Dendritic cell treated with granulocyte-macrophage colony-stimulating factor and Interleukin-4, amounts not matched to agents 40 ng/mL and 50 ng/mL, for 4 days (primary cell): ENCODE results near the gene TSC2.
"Not testable (repeated sequence)": the region's sequence is repeated elsewhere in the genome, so short reads cannot be mapped to it uniquely, and the experiment has no call there.

Experiments used
- H3K27ac Mint-ChIP-seq: one replicate; pipeline ENCODE4 v1.8.0; 2022; ENCODE audit warnings: mild to moderate bottlenecking, mixed read lengths
- H3K27me3 Mint-ChIP-seq: one replicate; pipeline ENCODE4 v1.8.0; 2022; ENCODE audit warnings: mild to moderate bottlenecking, mixed read lengths
- H3K36me3 Mint-ChIP-seq: one replicate; pipeline ENCODE4 v1.8.0; 2022; ENCODE audit warnings: low read depth, mixed read lengths
- H3K4me1 Mint-ChIP-seq: one replicate; pipeline ENCODE4 v1.8.0; 2022; ENCODE audit warnings: low read depth, mixed read lengths
- H3K4me3 Mint-ChIP-seq: one replicate; pipeline ENCODE4 v1.8.0; 2022; ENCODE audit warnings: mild to moderate bottlenecking, moderate library complexity, mixed read lengths
- H3K9me3 Mint-ChIP-seq: one replicate; pipeline ENCODE4 v1.8.0; 2022; ENCODE audit warnings: mixed read lengths
- intact Hi-C: fragments of 100-400 bp; cut with micrococcal nuclease; formaldehyde crosslinking; loops from one replicate; pipeline ENCODE4 v1.15.0; 2022

Gene TSC2

DNA sequence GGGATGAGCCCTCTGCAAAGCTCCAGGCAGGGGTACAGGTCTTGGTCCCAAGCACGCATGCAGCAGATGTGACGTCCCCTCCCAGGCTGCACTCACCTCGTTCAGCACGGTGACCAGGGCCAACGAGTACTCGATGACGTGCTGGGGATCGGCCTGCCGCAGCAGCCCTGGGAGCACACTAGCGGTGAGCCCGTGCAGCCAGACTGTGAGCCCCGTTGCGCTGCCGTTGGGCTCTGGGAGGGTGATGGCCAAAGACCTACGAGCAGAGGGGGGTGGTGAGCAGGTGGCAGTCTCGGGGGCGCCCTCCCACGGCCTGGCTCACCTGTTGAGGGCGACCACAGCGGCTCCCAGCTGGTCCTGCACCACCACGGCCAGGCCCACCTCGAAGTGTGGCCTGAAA is 58.0 kb downstream of the TSC2 start:
- H3K27ac Mint-ChIP-seq, intact Hi-C loops, H3K27me3 Mint-ChIP-seq, H3K4me3 Mint-ChIP-seq, H3K4me1 Mint-ChIP-seq, H3K9me3 Mint-ChIP-seq: not testable (repeated sequence)
- H3K36me3 Mint-ChIP-seq, result peaks cover 94% of the 10 kb centered on the region

DNA sequence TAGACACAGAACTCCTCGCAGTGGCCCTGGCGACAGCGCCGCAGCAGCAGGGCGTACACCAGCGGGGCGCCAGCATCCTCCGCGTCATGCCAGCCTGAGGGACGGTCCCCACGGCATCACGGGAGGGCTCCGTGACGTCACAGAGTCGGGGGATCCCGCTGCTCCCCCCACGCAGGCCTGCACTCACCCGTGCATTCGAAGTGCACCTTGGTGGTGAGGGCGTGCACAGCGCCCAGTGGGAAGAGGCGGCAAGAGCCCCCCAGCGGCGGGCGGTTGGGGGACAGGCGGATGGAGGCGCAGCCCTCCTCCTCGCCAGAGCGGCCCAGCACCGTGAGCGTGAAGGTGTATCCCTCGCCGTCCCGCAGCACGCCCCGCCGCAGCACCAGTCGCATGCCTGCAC is 58.4 kb downstream of the TSC2 start:
- H3K4me3 Mint-ChIP-seq, H3K4me1 Mint-ChIP-seq, intact Hi-C loops, H3K9me3 Mint-ChIP-seq, H3K27me3 Mint-ChIP-seq, H3K27ac Mint-ChIP-seq: not testable (repeated sequence)
- peaks cover 94% of the 10 kb centered on the region for H3K36me3 Mint-ChIP-seq

DNA sequence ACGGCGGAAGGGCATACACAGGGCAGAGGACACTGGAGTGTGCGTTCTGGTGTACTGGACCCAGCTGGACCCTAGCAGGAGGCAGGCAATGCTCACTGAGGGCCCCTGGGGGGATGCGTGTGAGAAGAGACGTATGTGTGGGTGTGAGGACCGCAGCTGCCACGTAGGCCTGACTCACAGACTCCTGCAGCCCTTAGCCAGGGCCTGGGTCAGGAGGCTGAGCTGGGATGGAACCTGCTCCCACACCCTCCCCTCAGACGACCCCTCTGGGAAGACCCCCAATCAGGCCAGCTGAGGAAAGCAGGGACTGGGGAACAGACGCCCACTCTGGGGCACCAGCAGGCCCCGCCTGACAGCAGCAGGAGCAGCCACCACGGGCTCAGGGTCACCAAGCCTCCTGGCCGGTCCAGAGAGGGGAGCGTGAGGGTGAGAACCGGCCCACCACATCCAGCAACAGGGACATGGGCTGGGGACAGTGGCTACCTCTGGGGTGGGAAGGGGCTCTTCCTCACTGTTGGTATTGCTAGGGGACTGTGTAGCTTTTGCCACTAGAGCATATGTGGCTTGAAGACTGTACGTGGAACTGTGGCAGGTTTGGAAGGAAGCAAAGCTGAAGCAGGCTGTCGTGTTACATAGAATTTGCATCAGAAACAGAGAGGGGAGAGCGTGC is 59.5 kb downstream of the TSC2 start:
- peaks cover 96% of the 10 kb centered on the region for H3K36me3 Mint-ChIP-seq
- H3K4me3 Mint-ChIP-seq, H3K9me3 Mint-ChIP-seq, H3K4me1 Mint-ChIP-seq, H3K27ac Mint-ChIP-seq, intact Hi-C loops, H3K27me3 Mint-ChIP-seq: not testable (repeated sequence)

DNA sequence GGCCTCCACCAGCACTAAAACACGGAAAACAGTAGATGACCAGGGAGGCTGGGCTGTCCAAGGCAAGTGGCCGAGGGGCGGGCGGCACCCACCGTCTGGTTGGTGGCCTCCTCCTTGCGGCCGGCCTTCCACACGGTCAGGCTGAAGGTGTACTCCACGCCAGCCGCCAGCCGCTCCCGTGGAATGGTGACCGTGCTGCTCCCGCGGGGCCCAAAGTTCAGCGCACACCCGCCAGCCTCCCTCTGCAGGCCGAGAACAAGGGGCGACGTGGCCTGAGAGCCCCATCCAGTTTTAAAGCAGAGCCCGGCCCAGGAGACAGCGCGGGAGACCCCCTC is 60.0 kb downstream of the TSC2 start:
- H3K27ac Mint-ChIP-seq, H3K4me3 Mint-ChIP-seq: not testable (repeated sequence)

DNA sequence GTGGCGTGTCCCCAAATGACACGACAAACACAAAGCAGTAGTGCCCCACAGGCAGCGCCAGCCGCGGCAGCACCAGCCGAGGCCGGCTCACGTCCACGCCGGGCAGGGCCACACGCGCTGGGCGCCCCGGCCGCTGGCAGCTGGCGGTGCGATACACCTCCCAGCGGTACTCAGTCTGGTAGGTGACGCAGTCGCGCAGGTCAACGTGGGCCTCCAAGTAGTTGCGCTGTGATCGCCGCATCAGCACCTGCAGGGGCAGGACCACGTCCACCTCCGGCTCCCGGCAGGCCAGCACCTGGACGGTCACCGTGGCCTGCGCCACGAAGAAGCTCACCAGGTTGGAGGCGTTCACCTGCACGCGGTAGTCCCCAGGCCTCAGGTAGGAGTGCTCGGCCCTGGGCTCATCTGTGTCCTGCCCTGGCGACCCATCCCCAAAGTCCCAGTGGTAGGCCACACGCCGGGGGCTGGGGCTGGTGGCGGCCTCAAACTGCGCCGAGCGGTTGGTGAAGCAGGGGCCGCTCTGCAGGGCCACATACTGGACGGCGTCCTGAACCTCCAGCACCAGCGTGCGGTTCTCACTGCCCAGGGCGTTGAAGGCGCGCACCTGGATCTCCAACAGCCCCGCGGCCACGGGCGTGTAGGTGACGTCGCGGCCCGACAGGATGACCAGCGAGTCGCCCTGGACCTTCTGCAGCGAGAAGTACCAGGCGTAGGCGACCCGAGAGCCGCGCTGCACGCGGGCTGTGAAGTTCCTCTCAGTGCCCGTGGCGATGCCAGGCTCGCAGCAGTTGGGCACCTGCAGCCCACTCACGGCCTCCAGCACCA is 60.9 kb downstream of the TSC2 start:
- H3K4me1 Mint-ChIP-seq, intact Hi-C loops, H3K4me3 Mint-ChIP-seq, H3K27ac Mint-ChIP-seq, H3K9me3 Mint-ChIP-seq, H3K27me3 Mint-ChIP-seq: not testable (repeated sequence)
- peaks cover 96% of the 10 kb centered on the region for H3K36me3 Mint-ChIP-seq

More for the DNA sequence above, 60.0 kb downstream of the TSC2 start:
- H3K27me3 Mint-ChIP-seq, H3K9me3 Mint-ChIP-seq, intact Hi-C loops, H3K4me1 Mint-ChIP-seq: not testable (repeated sequence)
- H3K36me3 Mint-ChIP-seq, result peaks cover 96% of the 10 kb centered on the region

DNA sequence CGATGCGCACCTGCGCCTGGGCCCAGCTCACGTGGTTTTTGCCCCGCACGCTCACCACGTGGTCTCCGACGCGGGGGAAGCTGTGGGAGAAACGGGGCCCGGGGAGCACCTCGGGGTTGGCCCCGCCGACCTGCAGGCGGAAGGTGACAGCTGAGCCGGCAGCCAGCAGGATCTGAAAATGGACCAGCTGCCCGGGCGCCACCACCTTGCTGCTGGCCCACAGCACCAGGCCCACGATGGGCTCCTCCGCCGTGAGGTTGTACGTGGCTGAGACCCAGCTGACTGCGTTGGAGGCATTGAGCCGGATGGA is 61.4 kb downstream of the TSC2 start:
- H3K36me3 Mint-ChIP-seq, result peaks cover 96% of the 10 kb centered on the region
- H3K9me3 Mint-ChIP-seq, intact Hi-C loops, H3K27ac Mint-ChIP-seq, H3K4me1 Mint-ChIP-seq, H3K27me3 Mint-ChIP-seq, H3K4me3 Mint-ChIP-seq: not testable (repeated sequence)

DNA sequence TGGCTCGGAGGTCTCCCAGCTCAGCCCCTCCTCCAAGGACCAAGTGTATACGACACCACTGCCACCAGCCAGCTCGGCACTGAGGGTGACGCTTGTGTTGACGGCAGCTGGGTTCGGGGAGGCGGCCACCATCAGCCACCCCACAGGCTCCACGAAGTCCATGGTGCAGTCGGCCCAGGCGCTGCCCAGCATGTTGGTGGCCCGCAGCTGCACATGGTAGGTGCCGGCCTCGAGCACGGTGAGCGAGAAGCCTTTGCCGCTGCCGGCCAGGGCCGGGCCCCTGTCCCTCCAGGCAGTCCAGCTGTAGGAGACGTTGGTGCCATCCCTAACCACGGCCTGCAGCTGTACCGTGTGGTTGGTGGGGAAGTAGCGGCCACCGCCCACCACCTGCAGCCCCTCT is 62.1 kb downstream of the TSC2 start:
- H3K27me3 Mint-ChIP-seq, result not testable (repeated sequence)

DNA sequence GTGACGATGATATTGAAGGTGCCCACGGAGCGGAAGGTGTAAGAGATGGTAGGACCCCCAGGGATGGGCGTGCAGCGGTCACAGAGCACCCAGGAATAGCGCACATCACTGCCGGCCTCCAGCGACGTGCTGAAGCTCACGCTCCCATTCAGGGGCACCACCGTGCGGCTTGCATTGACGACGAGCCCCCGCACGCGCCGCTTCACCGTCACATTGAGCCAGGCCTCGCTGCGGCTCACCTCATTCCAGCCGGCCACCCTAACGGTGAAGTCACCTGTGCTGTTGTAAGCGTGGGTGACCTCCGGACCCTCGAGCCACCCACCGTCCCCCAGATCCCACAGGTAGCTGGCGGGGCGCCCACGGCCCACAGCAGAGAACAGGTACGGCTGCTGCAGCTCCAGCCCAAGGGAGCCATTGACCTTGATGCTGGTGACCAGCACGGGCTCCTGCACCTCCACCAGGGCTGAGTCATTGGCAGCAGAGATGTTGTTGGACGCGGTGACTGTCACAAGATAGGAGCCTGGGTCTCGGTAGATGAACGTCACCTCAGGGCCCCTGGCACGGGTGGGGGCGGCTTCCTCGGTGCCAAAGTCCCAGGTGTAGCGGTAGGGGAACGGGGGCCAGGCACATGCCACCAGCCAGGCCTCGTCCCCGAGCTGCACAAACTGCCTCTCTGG is 62.7 kb downstream of the TSC2 start:
- intact Hi-C loops, H3K9me3 Mint-ChIP-seq, H3K4me1 Mint-ChIP-seq: not testable (repeated sequence)

More for the DNA sequence above, 62.1 kb downstream of the TSC2 start:
- H3K9me3 Mint-ChIP-seq, H3K4me3 Mint-ChIP-seq, H3K27ac Mint-ChIP-seq, H3K4me1 Mint-ChIP-seq, intact Hi-C loops: not testable (repeated sequence)
- peaks cover 96% of the 10 kb centered on the region for H3K36me3 Mint-ChIP-seq

DNA sequence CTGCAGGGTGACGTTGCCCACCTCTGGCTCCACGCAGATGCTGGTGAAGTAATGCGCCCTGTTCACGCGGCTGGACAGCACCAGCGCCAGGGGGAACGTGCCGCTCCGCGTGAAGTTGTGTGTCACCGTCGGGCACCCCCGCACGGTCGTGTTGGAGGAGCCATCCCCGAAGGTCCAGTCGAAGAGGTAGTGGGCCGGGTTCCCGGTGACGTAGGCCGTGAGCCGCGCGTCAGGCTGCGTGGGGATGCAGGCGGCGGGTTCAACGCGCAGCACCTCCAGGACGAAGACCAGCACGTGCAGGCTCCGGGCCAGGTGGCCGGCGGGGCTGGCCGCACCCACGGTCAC is 63.2 kb downstream of the TSC2 start:
- H3K9me3 Mint-ChIP-seq, H3K27me3 Mint-ChIP-seq, H3K4me3 Mint-ChIP-seq, H3K27ac Mint-ChIP-seq, H3K4me1 Mint-ChIP-seq, intact Hi-C loops: not testable (repeated sequence)
- H3K36me3 Mint-ChIP-seq, result peaks cover 96% of the 10 kb centered on the region

More for the DNA sequence above, 62.7 kb downstream of the TSC2 start:
- peaks cover 96% of the 10 kb centered on the region for H3K36me3 Mint-ChIP-seq
- not testable (repeated sequence) for H3K27ac Mint-ChIP-seq, H3K27me3 Mint-ChIP-seq, H3K4me3 Mint-ChIP-seq

DNA sequence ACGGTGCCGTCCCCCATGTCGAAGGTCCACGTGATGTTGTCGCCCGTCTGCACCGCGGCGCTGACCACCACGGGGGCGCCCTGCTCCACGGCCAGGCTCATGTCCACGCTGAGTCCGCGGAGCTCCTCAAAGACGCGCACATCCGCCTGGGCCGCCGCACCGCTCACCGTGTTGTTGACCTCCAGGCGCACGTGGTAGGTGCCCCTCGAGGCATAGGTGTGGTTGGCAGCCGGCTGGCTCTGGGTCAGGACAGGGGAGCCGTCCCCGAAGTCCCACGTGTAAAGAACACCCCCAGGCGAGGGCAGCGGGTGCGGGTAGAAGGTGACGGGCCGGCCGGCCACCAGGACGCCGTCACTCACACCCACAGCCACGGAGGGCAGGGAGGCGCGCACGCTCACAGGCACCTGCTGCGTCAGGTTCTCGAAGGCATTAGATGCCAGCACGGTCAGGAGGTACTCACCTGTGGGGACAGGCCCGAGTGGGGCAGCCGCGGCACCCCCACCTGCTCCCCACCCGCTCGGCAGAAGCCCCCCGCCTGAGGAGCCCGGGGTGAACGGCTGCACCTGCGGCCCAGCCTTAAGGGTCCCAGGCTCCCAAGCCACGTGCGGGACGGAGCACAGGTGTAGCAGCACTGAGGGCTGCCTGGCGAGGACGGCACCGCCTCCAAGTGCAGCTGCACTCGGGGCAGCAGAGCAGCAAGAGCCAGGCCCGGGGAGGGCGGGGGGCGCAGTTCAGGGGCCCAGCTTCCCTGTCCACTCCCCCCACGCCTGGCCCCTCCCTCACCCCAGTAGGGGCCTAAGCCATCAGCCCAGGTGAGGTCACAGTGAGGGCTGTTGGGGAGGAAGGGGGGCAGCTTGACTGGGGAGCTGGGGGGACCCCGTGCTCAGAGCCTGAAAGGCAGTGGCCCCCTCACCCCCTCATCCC is 63.9 kb downstream of the TSC2 start:
- H3K4me3 Mint-ChIP-seq, intact Hi-C loops, H3K9me3 Mint-ChIP-seq, H3K27ac Mint-ChIP-seq, H3K27me3 Mint-ChIP-seq, H3K4me1 Mint-ChIP-seq: not testable (repeated sequence)
- peaks cover 98% of the 10 kb centered on the region for H3K36me3 Mint-ChIP-seq

DNA sequence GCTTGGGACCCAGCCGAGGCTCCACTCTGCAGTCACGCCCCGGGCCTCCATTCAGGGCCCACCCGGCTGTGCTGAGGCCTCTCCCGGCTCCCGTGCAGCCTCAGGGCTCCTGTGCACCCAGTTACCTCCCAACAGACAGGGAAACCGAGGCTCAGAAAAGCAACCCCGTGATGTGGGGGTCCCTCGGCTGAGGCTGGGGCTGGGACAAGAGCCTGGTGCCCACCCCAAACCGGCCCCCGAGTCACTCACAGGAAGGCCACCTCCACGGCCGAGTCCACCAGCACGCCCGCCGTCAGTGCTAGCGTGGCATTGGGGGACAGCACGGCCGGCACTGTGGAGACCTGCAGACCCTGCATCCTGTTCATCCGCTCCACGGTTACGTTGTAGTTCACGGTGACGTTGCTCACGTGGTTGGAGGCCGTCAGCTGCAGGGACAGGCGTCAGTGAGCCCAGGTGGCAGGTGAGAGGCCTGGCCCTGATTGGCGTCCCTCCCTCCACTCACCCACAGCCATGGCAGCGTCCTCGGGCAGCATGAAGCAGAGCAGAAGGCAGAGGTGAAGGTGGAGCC is 64.8 kb downstream of the TSC2 start:
- peaks cover 95% of the 10 kb centered on the region for H3K36me3 Mint-ChIP-seq
- H3K4me3 Mint-ChIP-seq, intact Hi-C loops: not testable (repeated sequence)

DNA sequence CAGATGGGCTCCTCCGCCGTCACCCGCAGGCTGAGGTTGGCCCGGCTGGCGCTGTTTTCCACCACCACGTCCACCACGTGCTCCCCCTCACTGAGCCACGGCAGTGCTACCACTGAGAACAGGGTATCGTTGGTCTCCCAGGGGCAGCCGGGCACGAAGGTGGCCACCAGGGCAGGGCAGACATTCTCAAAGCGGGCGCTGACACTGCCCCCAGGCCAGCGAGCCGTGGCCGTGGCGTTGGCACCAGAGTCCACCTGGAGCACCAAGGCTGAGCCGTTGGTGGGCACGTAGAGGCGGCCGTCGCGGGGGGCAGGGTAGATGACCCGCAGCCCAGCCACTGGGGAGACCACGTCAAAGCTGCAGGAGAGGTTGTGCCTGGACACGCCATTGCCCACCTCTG is 66.4 kb downstream of the TSC2 start:
- H3K4me3 Mint-ChIP-seq, H3K4me1 Mint-ChIP-seq, H3K9me3 Mint-ChIP-seq, intact Hi-C loops, H3K27me3 Mint-ChIP-seq, H3K27ac Mint-ChIP-seq: not testable (repeated sequence)
- H3K36me3 Mint-ChIP-seq, result peaks cover 79% of the 10 kb centered on the region

More for the DNA sequence above, 64.8 kb downstream of the TSC2 start:
- H3K27ac Mint-ChIP-seq, H3K4me1 Mint-ChIP-seq, H3K27me3 Mint-ChIP-seq, H3K9me3 Mint-ChIP-seq: not testable (repeated sequence)

DNA sequence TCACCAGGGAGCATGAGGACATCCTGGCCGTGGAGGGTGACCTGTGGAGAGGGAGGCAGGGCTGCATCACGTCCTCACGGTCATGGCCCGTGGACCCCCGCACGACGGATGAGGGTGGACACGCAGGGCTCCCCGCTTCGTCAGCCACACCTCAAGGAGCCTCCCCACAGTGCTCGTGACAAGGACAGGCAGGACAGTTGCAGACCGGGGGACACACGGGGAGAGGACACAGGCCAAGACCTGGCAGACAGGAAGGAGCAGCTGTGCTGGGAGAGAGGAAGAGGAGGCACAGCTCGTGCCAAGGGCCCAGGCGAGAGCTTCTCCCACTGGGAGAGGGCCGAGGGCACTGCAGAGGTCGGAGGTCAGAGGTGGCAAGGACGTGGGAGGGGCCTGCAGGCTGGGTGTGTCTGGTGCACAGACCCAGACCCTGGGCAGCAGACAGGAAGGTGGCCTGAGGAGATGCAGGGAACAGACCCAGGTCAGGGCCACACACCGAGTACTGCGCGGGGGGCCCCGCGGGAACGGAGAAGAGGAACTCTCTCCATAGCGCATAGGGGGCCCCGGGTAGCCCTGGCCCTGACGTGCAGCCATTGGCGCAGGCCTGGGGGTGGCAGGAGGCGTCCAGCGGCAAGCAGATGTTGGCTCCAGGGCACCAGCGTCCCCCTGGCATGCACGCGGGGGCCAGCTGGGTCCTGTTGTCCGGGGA is 67.3 kb downstream of the TSC2 start:
- H3K9me3 Mint-ChIP-seq, H3K4me3 Mint-ChIP-seq, H3K4me1 Mint-ChIP-seq, H3K27me3 Mint-ChIP-seq, intact Hi-C loops, H3K27ac Mint-ChIP-seq: not testable (repeated sequence)
- peaks cover 71% of the 10 kb centered on the region for H3K36me3 Mint-ChIP-seq
